HG02571 (cell line): ENCODE results near the gene LBHD2.

Experiments
- ATAC-seq: cut with Tn5 transposase; IDR thresholded peaks from one replicate; pipeline ENCODE4 v1.9.1; 2021; ENCODE audit warnings: mild to moderate bottlenecking, moderate library complexity; ENCODE audit not compliant: unreplicated experiment

The LBHD2 gene

GRCh38 chr14:103090481-103091020 lies 6.5 kb downstream of the LBHD2 start:
- no peak for ATAC-seq

GRCh38 chr14:103091041-103091882 lies 7.3 kb downstream of the LBHD2 start:
- ATAC-seq = no peak

- ATAC-seq = no peak
Observed at GRCh38 chr14:103091883-103092222, 7.8 kb downstream of the LBHD2 start.

- ATAC-seq = no peak
Observed at GRCh38 chr14:103093856-103094405, 9.9 kb downstream of the LBHD2 start.

- ATAC-seq = no peak
Observed at GRCh38 chr14:103094406-103095209, 10.6 kb downstream of the LBHD2 start, which contains the start of gene EXOC3L4. Gene EXOC3L4 (plus strand): TSS chr14:103094725. CDS start chr14:103100220, 5,495 bp downstream.

GRCh38 chr14:103095210-103095778 lies 11.3 kb downstream of the LBHD2 start:
- no peak for ATAC-seq

GRCh38 chr14:103096387-103096786 lies 12.4 kb downstream of the LBHD2 start:
- ATAC-seq = no peak

- no peak for ATAC-seq
Observed at GRCh38 chr14:103097244-103097993, 13.4 kb downstream of the LBHD2 start.

- no peak for ATAC-seq
Observed at GRCh38 chr14:103097994-103098957, 14.3 kb downstream of the LBHD2 start.

GRCh38 chr14:103099081-103099732 lies 15.2 kb downstream of the LBHD2 start:
- ATAC-seq = no peak

GRCh38 chr14:103099733-103100280 lies 15.8 kb downstream of the LBHD2 start:
- no peak for ATAC-seq

GRCh38 chr14:103100281-103101121 lies 16.5 kb downstream of the LBHD2 start:
- ATAC-seq = no peak

- no peak for ATAC-seq
Observed at GRCh38 chr14:103101257-103101962, 17.4 kb downstream of the LBHD2 start.

GRCh38 chr14:103101963-103102688 lies 18.1 kb downstream of the LBHD2 start:
- no peak for ATAC-seq

- ATAC-seq = no peak
Observed at GRCh38 chr14:103102689-103103260, 18.8 kb downstream of the LBHD2 start.
